Adipose tissue (tissue), 3 donors: ENCODE results near the gene ITGBL1. TPM values are rescaled to one million over a fixed set of nuclear protein-coding genes. Genes with fewer than 3 reads are reported as not detected.

Experiments
- H3K27ac ChIP-seq: one replicate; pipeline ENCODE4 v1.5.1; 2013; ENCODE audit warnings: low read depth, low read length
- WGBS, 3 donors: extraction: QIAGEN DNeasy Blood & Tissue Kit; methylation state at CpG; one replicate each; pipeline ENCODE4 v1.1.7; 2013; 5-methylcytosine and 5-hydroxymethylcytosine counted together
- polyA plus RNA-seq, 3 donors: library from polyadenylated mRNA; stranded (reverse); fragments of 200-250 nt; gene quantifications; one replicate each; pipeline ENCODE4 v1.2.3, GENCODE V29; 2013
- donor health status: healthy with polysubstance abuse.
- donor health status: Bipolar disorder and iron deficiency.
- donor health status: healthy.

ITGBL1 gene, protein sequence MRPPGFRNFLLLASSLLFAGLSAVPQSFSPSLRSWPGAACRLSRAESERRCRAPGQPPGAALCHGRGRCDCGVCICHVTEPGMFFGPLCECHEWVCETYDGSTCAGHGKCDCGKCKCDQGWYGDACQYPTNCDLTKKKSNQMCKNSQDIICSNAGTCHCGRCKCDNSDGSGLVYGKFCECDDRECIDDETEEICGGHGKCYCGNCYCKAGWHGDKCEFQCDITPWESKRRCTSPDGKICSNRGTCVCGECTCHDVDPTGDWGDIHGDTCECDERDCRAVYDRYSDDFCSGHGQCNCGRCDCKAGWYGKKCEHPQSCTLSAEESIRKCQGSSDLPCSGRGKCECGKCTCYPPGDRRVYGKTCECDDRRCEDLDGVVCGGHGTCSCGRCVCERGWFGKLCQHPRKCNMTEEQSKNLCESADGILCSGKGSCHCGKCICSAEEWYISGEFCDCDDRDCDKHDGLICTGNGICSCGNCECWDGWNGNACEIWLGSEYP
- polyA plus RNA-seq: 1 to 10 TPM in 1 of 3 donors, under 1 TPM in 2; 0.36 to 1.6 (median 0.45) TPM

DNA sequence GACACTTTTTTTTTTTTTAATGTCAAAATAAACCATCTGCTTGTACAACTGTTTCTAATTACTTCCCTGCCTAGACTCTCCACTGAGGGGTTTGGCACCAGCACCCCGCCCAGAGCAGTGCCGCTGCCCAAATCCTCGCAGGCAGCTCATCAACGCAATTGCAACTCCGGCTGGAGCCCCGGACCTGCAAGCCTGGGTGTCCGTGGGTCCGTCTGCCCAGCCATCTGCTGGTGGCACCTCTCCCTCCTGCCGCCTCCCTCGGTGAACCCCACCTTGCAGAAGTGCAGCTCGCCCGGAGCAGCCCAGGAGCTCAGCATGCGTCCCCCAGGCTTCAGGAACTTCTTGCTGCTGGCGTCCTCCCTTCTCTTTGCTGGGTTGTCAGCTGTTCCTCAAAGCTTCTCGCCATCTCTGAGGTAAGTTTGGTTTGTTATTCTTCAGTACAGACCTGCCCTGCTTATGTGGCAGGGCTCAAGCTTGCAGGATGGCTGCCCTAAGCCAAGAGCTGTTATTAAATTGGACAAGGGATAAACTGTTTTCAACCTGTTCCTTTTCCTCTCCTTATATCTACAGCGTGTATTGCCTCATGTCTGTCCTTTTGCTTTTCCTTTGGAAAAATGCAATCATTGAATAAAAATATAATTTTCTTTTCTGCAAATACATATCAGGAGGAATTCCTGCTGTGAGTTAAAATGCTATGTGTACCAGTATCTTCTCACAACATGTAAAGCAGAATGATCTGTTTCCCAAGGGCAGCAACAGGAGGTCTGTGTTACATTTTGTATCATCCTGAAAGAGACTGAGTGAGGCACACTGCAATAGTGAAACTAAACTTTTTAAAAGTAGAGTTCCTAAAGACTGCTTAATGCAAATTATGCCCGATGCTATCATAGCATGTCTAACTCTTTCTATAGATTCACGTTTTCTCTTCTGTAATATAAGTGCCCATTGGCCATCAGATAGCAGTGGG is at the start of gene ITGBL1:
ITGBL1 (plus strand) TSS at position 157 of the 967 bp plus-strand sequence; CDS start at position 316, 159 bp downstream.
- WGBS, 3 donors: 57 to 71% (median 66%) methylated on average over 18 of the region's 18 CpGs
- no peak within 1 kb of the TSS for H3K27ac ChIP-seq

DNA sequence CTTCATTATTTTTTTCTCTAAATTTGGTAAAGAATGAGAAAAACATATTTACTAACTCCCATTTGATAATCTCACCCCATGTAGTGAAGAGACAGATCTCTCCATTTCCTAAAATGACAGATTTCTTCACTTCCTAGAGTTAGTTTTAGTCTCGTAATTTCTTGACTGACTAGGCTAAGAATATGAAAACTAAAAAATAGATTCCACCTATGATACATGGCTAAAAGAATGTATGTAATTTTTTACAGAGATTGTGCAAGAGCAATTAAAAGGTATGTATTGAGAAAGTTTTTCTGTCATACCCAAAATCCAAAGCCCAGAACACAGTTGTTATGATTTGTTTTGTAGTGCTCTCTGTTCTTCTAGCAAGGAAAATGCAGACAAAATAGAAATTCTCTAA is 45.7 kb upstream of the ITGBL1 start:
- 63 to 91% (median 71%) methylated on average over 1 of the region's 1 CpG for WGBS, 3 donors
- H3K27ac ChIP-seq: no peak overlapping the region

DNA sequence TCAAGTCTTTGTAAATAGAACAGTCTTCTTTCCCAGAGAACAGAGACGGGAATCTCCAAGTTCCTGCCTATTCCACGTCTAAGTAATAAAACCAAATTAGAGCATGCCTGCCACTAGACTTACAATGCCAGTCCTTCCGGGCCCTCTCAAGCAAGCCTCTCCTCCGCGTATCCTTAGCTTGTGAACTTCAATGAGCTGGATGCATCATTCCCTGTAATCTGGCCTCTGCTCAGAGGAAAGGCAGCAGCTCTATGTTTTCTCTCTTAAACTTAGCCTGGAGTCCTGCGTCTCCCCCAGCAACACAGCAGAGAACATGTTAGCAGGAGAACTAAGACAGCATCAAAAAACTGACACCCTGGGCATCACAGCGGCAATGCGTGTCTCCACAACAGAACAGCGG is 44.3 kb upstream of the ITGBL1 start:
- WGBS, 3 donors: 77 to 87% (median 78%) methylated on average over 9 of the region's 9 CpGs
- H3K27ac ChIP-seq: no peak overlapping the region

DNA sequence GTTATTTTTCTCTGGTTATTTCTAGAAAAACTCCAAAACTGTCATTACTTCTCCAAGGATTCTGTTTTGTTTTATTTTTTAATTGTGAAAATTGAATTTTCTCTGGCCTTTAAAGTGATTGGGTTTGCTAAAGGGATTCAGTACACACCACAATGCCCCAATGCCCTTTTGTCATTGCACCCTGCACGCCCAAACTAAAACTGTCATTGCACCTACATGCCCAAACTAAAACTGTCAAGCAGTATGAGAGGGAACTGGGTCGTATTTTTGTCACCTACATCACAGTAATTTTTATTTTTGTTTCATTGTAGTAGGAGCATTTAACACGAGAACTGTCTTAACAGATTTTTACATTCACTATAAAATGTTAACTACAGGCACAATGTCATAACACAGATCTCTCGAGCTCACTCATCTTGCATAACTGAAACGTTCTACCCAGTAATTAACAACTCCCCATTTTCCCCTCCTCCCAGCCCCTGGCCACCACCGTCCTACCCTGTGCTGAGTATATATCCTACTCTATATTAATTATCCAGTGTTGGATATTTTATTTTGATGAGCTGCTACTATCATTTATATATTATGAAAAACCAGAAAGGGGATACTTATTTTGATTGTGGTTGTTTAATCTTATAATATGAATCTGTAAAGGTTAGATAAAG is 43.4 kb upstream of the ITGBL1 start:
- 62 to 89% (median 75%) methylated on average over 6 of the region's 6 CpGs for WGBS, 3 donors

DNA sequence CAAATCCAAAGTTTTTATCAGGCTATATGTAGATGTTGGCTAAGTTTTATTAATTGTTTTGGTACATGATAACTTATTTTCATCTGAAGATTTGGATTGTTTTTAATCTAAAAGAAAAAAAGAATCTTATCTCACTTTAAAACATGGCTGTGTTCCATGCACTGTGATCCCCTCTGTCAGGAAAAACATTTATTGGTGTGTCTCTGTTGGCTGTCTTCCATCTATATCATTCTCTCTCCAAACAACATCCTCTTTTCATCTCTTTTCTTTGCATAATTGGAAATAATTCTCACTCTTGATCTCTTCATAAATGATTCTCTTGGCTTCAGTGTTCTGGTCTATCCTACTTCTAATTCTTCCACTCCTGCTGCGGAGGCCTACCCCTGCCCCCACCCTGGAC is 40.4 kb upstream of the ITGBL1 start:
- WGBS, 3 donors: 54 to 92% (median 61%) methylated on average over 1 of the region's 1 CpG
- no peak overlapping the region for H3K27ac ChIP-seq

More for the DNA sequence above, 43.4 kb upstream of the ITGBL1 start:
- H3K27ac ChIP-seq: no peak overlapping the region

DNA sequence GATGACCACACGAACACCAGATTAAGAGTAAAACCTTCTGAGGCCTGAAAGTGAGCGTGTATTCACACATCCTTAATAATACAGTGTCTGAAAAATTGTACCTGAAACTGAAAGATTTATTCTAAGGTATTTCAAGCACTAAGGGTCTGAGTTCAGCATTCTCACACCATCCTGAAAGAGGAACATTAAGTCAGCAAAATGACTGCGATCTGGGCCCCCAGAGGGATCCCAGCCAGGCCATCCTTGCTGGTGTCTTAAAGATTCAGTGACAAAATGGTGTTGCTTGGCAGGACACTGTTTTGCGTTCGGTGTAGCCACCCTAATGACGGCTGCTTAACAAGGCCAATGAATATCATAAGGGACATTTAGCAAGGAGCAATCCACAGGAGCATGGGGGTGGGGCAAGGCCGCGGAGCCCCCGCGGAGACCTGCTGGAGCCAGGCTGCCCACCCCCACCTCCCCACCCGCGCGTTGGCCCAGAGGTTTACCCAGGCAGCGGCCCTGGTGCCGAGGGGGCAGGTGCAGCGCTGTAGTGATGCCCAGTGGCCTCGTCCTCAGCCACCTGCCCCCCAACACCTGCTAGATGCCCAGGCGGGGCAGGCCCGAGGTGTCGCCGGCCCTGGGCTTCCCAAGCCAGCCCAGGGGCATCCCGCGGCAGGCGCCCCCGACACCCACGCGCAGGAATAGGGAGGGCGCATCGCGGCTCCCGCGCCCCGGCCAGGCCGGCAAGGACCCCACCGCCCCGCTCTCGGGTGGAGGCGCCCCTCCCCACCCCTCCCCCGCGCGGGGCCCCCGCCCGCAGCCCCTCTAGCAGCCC is 36.9 kb upstream of the ITGBL1 start:
- H3K27ac ChIP-seq: no peak overlapping the region
- 13 to 16% (median 15%) methylated on average over 29 to 43 of the region's 43 CpGs for whole genome bisulfite sequencing, 3 donors

DNA sequence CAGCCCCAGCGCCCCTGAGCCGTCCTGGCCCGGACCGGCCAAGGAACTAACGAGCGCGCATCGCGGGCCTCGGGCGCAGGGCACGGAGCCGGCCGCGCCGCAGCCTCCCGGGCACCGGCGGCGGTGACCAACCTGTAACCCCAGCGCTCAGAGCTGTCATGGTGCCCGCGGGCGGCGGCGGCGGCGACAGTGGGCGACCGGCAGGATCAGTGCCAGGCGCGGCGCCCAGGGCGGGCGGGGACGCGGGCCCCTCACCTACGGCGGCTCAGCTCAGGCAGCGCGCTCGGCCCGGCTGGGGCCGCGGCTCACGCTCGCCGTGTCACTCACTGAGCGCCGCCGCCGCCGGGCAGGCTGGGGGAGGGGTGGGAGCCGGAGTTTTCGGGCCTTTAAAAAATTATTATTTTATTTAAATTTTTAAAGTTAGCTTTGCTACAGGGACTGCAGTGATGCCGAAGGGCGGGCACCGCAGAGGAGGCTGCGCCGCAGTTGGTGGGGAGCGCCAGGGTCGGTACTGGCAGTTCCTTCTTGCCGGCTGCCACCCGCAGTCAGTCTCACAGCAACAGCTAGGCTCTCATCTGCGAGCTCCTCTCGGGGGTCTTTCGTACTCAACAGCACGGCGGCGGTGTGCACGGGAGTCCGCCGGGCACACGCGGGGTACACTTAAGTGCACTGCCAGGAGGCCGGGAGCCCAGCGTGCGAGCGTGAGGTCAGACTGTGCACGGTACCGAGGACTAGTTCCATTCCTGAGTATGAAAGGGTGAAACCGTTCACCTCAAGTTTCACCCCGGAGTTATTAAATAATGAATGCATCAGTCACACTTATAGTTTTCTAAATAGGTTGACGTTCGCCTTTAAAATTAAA is 36.1 kb upstream of the ITGBL1 start, which contains the start of gene NALCN:
NALCN (minus strand) TSS at position 328 of the 862 bp plus-strand sequence. CDS start 17,382 bp downstream, outside the sequence.
- H3K27ac ChIP-seq: no peak within 1 kb of the TSS
- 1 to 2% (median 2%) methylated on average over 75 to 85 of the region's 85 CpGs for WGBS, 3 donors

DNA sequence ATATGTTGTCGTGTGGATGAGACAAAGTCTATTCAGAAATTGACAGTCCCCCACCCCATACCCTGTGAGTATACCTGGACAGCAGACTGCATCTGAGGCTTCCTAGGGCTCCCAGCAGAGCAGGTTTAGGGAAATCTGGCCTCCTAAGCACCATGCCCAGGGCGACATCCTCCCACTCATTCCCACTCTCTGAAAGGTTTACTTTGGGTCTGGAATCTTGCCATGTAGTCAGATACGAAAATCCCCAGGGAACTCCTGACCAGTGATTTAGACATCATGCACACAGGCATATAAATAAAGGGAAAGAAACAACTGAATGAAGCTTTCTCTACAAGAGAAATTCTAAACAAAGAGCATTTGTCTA is 35.5 kb upstream of the ITGBL1 start:
- no peak overlapping the region for H3K27ac ChIP-seq
- WGBS, 3 donors: 11 to 26% (median 22%) methylated on average over 3 of the region's 3 CpGs

DNA sequence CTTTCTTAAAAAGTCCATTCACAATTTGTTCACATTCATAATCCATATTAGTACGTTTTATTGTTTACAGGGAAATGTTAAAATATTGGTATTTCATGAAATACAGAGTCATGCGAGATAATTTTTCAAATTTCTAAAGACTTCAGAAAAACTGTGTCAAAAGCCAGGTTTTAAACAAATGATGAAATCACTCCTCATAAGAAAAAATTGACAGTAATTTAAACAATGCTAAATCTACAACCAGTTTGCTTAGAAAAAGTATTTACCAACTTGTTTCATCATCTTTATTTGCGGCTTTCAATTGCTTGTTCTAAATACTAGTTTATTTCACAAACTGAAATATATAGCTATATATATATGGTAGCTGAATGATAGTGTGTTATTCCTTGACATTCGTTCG is 35.0 kb upstream of the ITGBL1 start:
- 86 to 87% (median 87%) methylated on average over 5 of the region's 5 CpGs for WGBS, 3 donors
- H3K27ac ChIP-seq: no peak overlapping the region

DNA sequence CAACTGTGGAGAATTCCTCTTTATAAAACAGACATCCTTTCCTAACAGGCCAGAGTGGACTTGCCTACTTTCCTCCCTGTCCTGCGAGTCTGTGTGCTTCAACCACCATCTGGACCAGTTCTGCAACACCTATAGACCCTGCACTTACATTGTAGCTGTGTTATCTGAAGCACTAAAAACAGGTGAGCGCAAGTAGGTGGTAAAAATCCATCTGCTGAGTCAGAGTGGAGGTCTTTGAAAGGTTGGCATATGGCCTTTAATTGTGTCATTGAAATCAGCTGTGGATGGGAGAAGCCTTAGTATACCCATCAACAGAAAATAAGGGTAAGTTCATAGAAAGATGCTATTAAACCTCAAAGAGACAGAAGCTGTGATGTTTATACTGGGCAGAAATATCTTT is 28.6 kb upstream of the ITGBL1 start:
- 81 to 90% (median 85%) methylated on average over 2 of the region's 2 CpGs for WGBS, 3 donors
- no peak overlapping the region for H3K27ac ChIP-seq

DNA sequence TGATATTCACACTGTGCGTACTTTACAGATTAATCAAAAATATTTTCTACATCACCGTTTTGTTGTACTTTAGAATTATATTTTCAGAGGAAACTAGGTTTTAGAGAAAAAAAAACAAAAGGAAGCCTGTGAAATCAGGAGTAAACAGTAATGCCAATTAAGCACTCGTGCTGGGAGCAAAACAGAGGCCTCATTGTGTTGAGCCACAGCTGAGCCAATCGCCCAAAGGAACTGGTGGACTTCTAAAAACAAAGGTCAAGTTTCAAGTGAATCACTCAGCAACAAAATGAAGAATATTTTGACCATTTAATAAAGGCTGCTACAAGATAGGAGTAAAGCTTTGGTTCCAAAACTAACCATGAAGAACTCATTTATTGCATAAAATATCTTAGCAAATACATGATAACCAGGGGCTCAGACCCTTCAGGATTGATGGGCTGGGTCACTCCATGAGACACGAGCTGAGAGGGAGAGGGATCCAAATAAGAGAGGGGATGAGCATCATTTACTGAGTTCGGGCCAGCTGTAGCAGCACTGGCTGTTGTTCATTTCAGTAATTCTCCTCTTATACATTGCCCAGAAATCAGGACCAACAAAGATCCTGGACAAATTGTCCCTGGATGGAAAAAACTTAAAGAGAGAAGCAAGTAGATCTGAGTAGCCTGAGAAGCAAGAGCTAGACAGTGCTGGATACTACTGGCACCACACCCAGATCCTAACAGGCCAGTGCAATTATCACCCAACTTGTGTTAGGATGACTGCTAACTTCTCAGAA is 27.9 kb upstream of the ITGBL1 start:
- H3K27ac ChIP-seq: no peak overlapping the region
- 48 to 59% (median 54%) methylated on average over 6 of the region's 6 CpGs for WGBS, 3 donors

DNA sequence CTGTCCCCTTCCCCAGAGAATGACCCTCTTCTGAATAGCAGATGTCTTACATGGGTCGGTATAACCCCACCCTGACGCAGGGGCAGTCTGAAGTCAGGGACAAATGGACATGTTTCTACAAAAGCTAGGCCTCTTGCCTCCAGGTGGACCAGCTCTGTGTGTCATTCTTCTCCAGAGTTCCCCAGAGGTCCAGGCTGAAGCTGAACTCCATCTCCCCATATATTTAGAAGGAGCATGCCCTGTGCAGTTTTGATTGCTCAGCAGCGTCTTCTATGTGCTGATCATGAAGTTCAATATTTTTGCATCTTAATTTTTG is 27.4 kb upstream of the ITGBL1 start:
- H3K27ac ChIP-seq: no peak overlapping the region
- 83 to 89% (median 87%) methylated on average over 3 of the region's 3 CpGs for WGBS, 3 donors

DNA sequence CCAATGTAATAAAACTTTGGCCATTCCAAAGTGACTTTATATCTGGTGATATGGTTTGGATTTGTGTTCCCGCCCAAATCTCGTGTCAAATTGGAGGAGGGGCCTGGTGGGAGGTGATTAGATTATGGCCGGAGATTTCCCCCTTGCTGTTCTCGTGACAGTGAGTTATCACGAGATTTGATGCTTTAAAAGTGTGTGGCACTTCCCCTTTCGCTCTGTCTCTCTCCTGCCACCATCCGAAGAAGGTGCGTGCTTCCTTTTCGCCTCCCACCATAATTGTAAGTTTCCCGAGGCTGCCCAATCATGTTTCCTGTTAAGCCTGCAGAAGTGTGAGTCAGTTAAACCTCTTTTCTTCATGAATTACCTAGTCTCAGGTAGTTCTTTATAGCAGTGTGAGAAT is 26.9 kb upstream of the ITGBL1 start:
- WGBS, 3 donors: 65 to 83% (median 69%) methylated on average over 10 of the region's 10 CpGs
- H3K27ac ChIP-seq: no peak overlapping the region

DNA sequence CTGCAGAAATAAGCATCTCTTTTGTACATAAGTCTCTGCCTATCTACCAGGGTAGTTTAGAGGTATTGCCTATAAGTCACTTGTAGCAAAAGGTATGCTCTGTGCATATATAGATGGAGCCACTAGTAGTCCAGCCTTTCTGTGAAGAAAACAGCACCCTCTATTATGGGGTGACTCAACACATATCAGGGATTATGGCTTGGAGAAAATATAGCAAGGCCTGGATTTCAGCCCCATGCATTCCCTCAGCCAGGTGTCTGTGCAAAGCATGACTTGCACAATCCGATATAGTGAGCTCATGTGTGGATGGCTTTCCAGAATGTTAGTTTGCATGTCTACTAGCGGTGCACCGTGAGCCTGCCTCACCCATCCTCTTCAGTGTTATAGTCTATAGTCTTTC is 22.7 kb upstream of the ITGBL1 start:
- WGBS, 3 donors: 91 to 99% (median 95%) methylated on average over 3 of the region's 3 CpGs
- H3K27ac ChIP-seq: no peak overlapping the region

DNA sequence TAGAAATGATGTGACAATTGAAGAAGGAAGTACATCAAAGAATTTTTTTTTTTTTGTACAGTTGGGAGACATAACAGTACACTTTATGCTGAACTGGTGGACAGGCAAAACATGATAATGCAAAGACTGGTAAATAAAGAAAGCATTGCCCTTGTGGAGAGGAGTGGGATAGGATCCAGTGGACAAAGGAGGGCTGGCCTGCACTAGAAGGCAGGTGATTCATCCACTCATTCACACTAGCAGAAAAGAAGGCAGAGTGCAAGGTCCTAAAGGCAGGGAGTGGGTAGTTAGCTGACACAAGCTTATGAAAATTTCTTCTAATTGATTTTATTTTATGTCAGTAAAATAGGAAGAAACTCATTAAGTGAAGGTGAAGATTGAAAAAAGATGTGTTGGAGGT is 18.6 kb upstream of the ITGBL1 start:
- no peak overlapping the region for H3K27ac ChIP-seq

DNA sequence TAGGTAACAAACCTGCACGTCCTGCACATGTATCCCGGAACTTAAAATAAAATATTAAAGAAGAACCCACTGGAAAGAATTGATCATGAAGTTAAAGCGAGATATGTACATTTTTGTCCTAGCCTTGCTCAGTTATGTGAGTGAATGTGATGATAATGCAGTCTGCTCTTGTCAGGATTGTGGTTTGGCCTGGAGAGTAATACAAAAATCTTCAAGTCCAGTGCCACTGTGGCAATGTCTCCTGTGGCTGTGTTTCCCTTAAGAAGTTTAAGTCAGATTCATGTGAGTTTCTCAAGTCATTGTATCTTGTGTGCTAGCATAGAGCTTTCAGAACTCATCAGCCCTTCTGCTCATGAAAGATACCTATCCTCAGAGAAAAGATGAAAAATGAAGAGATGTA is 18.0 kb upstream of the ITGBL1 start:
- H3K27ac ChIP-seq: no peak overlapping the region

More for the DNA sequence above, 18.0 kb upstream of the ITGBL1 start:
- WGBS, 3 donors: 76 to 91% (median 86%) methylated on average over 3 of the region's 3 CpGs
